WTC11 (cell line): ENCODE results near the gene MFGE8. TPM values are rescaled to one million over a fixed set of nuclear protein-coding genes. Genes with fewer than 3 reads are reported as not detected.
"Not testable (repeated sequence)": the region's sequence is repeated elsewhere in the genome, so short reads cannot be mapped to it uniquely, and the experiment has no call there.

Experiments used
- ATAC-seq: fragments of 200-7000 bp; cut with Tn5 transposase; 2 replicates; pipeline ENCODE4 v1.10.0; 2021; ENCODE audit warnings: mild to moderate bottlenecking, moderate library complexity
- CTCF ChIA-PET: fragments of 300-600 bp; sonication (Branson Sonifier 250); formaldehyde crosslinking; loops from one replicate; lab custom pipeline; 2021; ENCODE audit warnings: antibody characterized with exemption; lab: Charles Lee
- POLR2A ChIA-PET: fragments of 350-600 bp; sonication (Branson Sonifier 250); formaldehyde crosslinking; loops from one replicate; lab custom pipeline; 2021; ENCODE audit warnings: antibody characterized with exemption; lab: Charles Lee
- DNase-seq: peaks from one replicate; pipeline ENCODE4 v3.0.0; 2021; ENCODE audit warnings: low spot score
- H3K27ac Mint-ChIP-seq: 2 replicates; pipeline ENCODE4 v1.8.0; 2021; ENCODE audit warnings: mixed read lengths
- H3K27me3 Mint-ChIP-seq: 2 replicates; pipeline ENCODE4 v1.8.0; 2021; ENCODE audit warnings: low read depth, mild to moderate bottlenecking, moderate library complexity, mixed read lengths
- H3K36me3 Mint-ChIP-seq: 2 replicates; pipeline ENCODE4 v1.8.0; 2021; ENCODE audit warnings: mixed read lengths
- H3K4me1 Mint-ChIP-seq: 2 replicates; pipeline ENCODE4 v1.8.0; 2022; ENCODE audit warnings: mixed read lengths
- H3K4me3 Mint-ChIP-seq: 2 replicates; pipeline ENCODE4 v1.8.0; 2021; ENCODE audit warnings: mild to moderate bottlenecking, moderate library complexity, mixed read lengths
- H3K9me3 Mint-ChIP-seq: 2 replicates; pipeline ENCODE4 v1.8.0; 2021; ENCODE audit warnings: mixed read lengths
- ARID4B ChIP-seq: sonication (generic); formaldehyde crosslinking; IDR thresholded peaks from 2 replicates; pipeline ENCODE4 v1.8.0; 2023; ENCODE audit warnings: missing genetic modification reagents, mild to moderate bottlenecking, borderline replicate concordance
- CBFB ChIP-seq: sonication (generic); formaldehyde crosslinking; IDR thresholded peaks from 2 replicates; pipeline ENCODE4 v1.8.1; 2022; ENCODE audit warnings: mild to moderate bottlenecking, low read depth, missing genetic modification reagents
- CREB1 ChIP-seq: sonication (generic); formaldehyde crosslinking; IDR thresholded peaks from 2 replicates; pipeline ENCODE4 v1.8.0; 2023; ENCODE audit warnings: mild to moderate bottlenecking, missing genetic modification reagents
- ELF4 ChIP-seq: sonication (generic); formaldehyde crosslinking; IDR thresholded peaks from 2 replicates; pipeline ENCODE4 v1.8.1; 2022; ENCODE audit warnings: low read depth, mild to moderate bottlenecking, moderate library complexity, missing genetic modification reagents
- EMX1 ChIP-seq: fragments of 250-450 bp; sonication (Bioruptor Pico); IDR thresholded peaks from 2 replicates; pipeline ENCODE4 v1.8.0; 2021; ENCODE audit warnings: mild to moderate bottlenecking
- GTF2I ChIP-seq: fragments of 250-450 bp; sonication (Bioruptor Pico); conservative IDR thresholded peaks from 2 replicates; pipeline ENCODE4 v1.4.0; 2021; ENCODE audit warnings: mild to moderate bottlenecking
- MLX ChIP-seq: sonication (generic); formaldehyde crosslinking; IDR thresholded peaks from 2 replicates; pipeline ENCODE4 v1.8.1; 2023; ENCODE audit warnings: mild to moderate bottlenecking, missing genetic modification reagents, moderate library complexity
- PRRX2 ChIP-seq: fragments of 250-450 bp; sonication (Bioruptor Pico); IDR thresholded peaks from 2 replicates; pipeline ENCODE4 v1.8.0; 2021; ENCODE audit warnings: mild to moderate bottlenecking
- RORB ChIP-seq: fragments of 250-450 bp; sonication (Bioruptor Pico); IDR thresholded peaks from 2 replicates; pipeline ENCODE4 v1.9.0; 2021; ENCODE audit warnings: mild to moderate bottlenecking
- SMAD3 ChIP-seq: sonication (generic); formaldehyde crosslinking; IDR thresholded peaks from 2 replicates; pipeline ENCODE4 v1.8.0; 2022; ENCODE audit warnings: missing genetic modification reagents, mild to moderate bottlenecking, borderline replicate concordance
- STAT6 ChIP-seq: sonication (generic); formaldehyde crosslinking; conservative IDR thresholded peaks from 2 replicates; pipeline ENCODE4 v1.8.1; 2023; ENCODE audit warnings: mild to moderate bottlenecking, low read depth, missing genetic modification reagents, moderate library complexity
- TEAD4 ChIP-seq: sonication (generic); formaldehyde crosslinking; IDR thresholded peaks from 2 replicates; pipeline ENCODE4 v1.8.0; 2022; ENCODE audit warnings: mild to moderate bottlenecking, missing genetic modification reagents
- ZBTB21 ChIP-seq: sonication (generic); formaldehyde crosslinking; IDR thresholded peaks from 2 replicates; pipeline ENCODE4 v1.8.1; 2023; ENCODE audit warnings: mild to moderate bottlenecking, missing genetic modification reagents, borderline replicate concordance
- ZNF138 ChIP-seq: sonication (generic); formaldehyde crosslinking; conservative IDR thresholded peaks from 2 replicates; pipeline ENCODE4 v1.8.1; 2022; ENCODE audit warnings: mild to moderate bottlenecking, moderate library complexity, missing genetic modification reagents
- ZNF232 ChIP-seq: sonication (generic); formaldehyde crosslinking; IDR thresholded peaks from 2 replicates; pipeline ENCODE4 v1.8.0; 2022; ENCODE audit warnings: mild to moderate bottlenecking, missing genetic modification reagents
- ZNF317 ChIP-seq: sonication (generic); formaldehyde crosslinking; IDR thresholded peaks from 2 replicates; pipeline ENCODE4 v1.8.1; 2023; ENCODE audit warnings: low read depth, mild to moderate bottlenecking, moderate library complexity, missing genetic modification reagents, borderline replicate concordance
- total RNA-seq: library from RNA; stranded (reverse); gene quantifications from 3 replicates; pipeline ENCODE4 v1.2.3, GENCODE V29; 2021

Gene MFGE8
- total RNA-seq, 1 experiment from 2014 or later, result 719 TPM

GRCh38 chr15:88934449-88934848 is 21.3 kb upstream of the MFGE8 start:
- Mint-ChIP-seq H3K9me3 (peaks cover 60% of the 10 kb centered on the region), H3K4me1 (peaks cover 34% of the 10 kb centered on the region), H3K36me3 (peaks cover 46% of the 10 kb centered on the region)
- H3K27me3 Mint-ChIP-seq, DNase-seq, CTCF ChIA-PET, H3K27ac Mint-ChIP-seq, ATAC-seq, POLR2A ChIA-PET, H3K4me3 Mint-ChIP-seq: not testable (repeated sequence)

GRCh38 chr15:88932875-88933330 is 19.7 kb upstream of the MFGE8 start:
- ChIA-PET POLR2A (interaction anchor here (0.6 kb wide), 1 partner anchor 228 kb away, joined by 3 read pairs; no protein-coding TSS in a partner anchor), CTCF (no interaction called here)
- no peak for ATAC-seq
- Mint-ChIP-seq H3K4me3 (no peak overlapping the region), H3K4me1 (peaks cover 22% of the 10 kb centered on the region), H3K27me3 (peaks cover 7% of the 10 kb centered on the region), H3K27ac (no peak overlapping the region), H3K36me3 (peaks cover 61% of the 10 kb centered on the region), H3K9me3 (peaks cover 75% of the 10 kb centered on the region)
- no peak for TF ChIP-seq MLX (CRISPR knock-in tag)
- TF ChIP-seq PRRX2 (CRISPR knock-in tag), result no peak
- TF ChIP-seq GTF2I, result no peak
- no peak for TF ChIP-seq ZNF138 (CRISPR knock-in tag)
- no peak for TF ChIP-seq CREB1 (CRISPR knock-in tag)
- TF ChIP-seq ZBTB21 (CRISPR knock-in tag), result no peak
- no peak for TF ChIP-seq ELF4
- no peak for TF ChIP-seq RORB
- TF ChIP-seq TEAD4 (CRISPR knock-in tag), result no peak
- TF ChIP-seq ARID4B (CRISPR knock-in tag), result no peak
- TF ChIP-seq EMX1 (CRISPR knock-in tag), result no peak
- no peak for DNase-seq

GRCh38 chr15:88932271-88932874 is 19.2 kb upstream of the MFGE8 start:
- ChIA-PET POLR2A (interaction anchor here (0.6 kb wide), 1 partner anchor 227 kb away, joined by 3 read pairs; no protein-coding TSS in a partner anchor), CTCF (no interaction called here)
- DNase-seq, result no peak
- Mint-ChIP-seq H3K4me3 (no peak overlapping the region), H3K4me1 (peaks cover 20% of the 10 kb centered on the region), H3K36me3 (peaks cover 64% of the 10 kb centered on the region), H3K27ac (no peak overlapping the region), H3K27me3 (peaks cover 7% of the 10 kb centered on the region), H3K9me3 (peaks cover 77% of the 10 kb centered on the region)
- no peak for ATAC-seq
- TF ChIP-seq SMAD3 (CRISPR knock-in tag) (no peak), ZNF232 (CRISPR knock-in tag) (no peak), CBFB (CRISPR knock-in tag) (no peak), ZNF317 (no peak), STAT6 (CRISPR knock-in tag) (no peak)
